IPS DF 4.7 (cell line): ENCODE results near the gene KCNMA1.

Experiments used
- DNase-seq: peaks from one replicate; pipeline ENCODE4 v3.0.0-alpha.2; 2013; ENCODE audit warnings: low spot score; ENCODE audit errors: extremely low read depth

KCNMA1 gene

DNA sequence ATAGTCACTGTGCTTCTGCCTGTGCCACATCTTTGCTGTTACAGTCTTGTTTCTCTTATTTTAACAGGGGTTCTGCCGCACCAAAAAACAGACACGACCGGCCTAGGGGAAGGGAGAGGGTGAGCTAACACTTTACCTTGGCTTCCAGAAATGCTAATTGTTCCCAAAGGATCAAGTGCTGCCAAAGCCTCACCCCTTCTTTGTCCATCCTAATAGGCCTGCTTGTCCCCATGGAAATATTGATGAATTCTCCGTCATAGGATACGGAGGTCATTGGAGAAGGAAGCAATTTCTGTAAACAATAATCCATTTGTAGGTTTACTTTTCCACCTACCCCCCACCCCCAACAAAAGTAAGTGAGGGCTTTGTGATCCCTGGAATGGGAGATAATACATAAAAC is 567.3 kb downstream of the KCNMA1 start:
- DNase-seq, result no peak

DNA sequence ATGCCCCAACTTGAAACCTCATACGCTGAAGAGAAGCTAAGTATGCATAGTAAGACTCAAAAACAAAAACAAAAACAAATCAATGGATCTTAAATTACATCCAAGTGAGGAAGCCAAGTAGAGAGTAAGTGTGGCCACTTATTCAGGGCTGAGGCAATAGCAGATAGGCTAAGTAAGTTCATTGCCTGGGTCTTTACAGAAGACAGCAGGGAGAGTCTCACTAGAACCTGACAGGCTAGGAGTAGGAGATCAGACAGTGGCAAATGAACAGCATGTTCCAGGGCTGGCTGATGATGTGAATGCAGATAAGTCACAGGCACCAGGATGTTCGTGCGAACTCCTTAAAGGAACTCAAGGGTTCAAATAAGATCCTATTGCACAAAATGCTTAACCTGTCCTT is 568.6 kb downstream of the KCNMA1 start:
- DNase-seq, result no peak

DNA sequence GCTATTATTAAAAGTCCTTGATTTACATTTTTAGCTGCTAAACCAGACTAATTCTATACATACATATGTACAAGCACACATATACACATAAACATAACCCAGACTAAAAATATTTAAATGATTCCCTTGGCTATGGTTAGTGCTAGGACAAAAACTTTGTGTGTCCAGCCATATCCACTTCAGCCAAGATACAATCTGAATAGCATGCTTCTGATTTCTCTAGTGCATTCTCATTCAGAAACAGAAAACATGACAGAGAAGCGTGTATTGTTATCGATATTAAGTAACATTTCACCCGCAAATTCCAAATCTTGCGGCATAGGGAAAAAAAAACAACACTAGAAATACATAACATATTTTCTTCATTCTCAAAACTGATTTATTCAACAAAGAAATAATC is 569.3 kb downstream of the KCNMA1 start:
- DNase-seq, result no peak

GRCh38 chr10:77062381-77062780 is 575.2 kb downstream of the KCNMA1 start:
- no peak for DNase-seq

- no peak for DNase-seq
Measured at GRCh38 chr10:77060913-77061312, 576.7 kb downstream of the KCNMA1 start.

- no peak for DNase-seq
Measured at GRCh38 chr10:77056650-77057049, 581.0 kb downstream of the KCNMA1 start.

DNA sequence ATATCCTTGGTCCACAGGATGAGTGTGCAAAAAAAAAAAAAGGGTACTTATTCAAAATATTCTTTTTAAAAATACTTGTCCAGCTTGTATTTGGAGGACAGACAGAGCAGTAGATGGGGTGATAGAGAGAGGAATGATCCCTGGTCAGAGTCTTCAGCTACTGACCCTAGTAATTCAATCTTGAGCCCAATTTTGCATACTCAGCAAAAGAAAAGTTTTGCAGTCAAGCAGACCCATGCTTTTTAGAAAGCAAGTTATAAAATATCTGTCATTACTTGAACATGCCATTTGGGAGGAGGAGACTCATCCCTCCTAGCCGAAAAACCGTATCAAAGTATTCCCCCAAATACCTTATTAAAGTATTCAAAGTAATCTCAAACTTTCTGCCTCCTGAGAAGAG is 585.0 kb downstream of the KCNMA1 start:
- no peak for DNase-seq

DNA sequence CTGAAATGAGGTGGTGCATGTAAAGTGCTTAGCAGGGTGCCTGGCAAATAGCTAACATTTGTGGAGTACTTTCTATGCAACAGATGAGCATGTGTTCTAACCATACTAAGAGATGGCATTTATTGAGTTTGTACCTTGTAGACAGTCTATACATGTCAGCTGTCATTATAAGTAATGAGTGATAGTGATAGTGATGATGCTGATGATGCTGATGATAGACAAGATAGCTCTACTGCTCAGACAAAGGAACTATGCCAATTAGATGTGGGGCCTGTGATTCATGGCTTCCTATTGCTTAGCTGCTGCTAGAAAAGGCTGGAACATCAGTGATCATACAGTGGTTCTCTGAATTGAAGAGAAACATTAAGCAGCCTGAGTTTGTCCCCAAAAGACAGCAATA is 585.8 kb downstream of the KCNMA1 start:
- no peak for DNase-seq

GRCh38 chr10:77049896-77050295 is 587.7 kb downstream of the KCNMA1 start:
- DNase-seq, result no peak

GRCh38 chr10:77049146-77049545 is 588.5 kb downstream of the KCNMA1 start:
- no peak for DNase-seq

- no peak for DNase-seq
Measured at GRCh38 chr10:77045085-77045484, 592.5 kb downstream of the KCNMA1 start.

- no peak for DNase-seq
Measured at GRCh38 chr10:77043420-77043763, 594.2 kb downstream of the KCNMA1 start.

GRCh38 chr10:77042706-77043419 is 594.7 kb downstream of the KCNMA1 start:
- DNase-seq, result no peak

GRCh38 chr10:77041636-77042258 is 595.9 kb downstream of the KCNMA1 start:
- no peak for DNase-seq

DNA sequence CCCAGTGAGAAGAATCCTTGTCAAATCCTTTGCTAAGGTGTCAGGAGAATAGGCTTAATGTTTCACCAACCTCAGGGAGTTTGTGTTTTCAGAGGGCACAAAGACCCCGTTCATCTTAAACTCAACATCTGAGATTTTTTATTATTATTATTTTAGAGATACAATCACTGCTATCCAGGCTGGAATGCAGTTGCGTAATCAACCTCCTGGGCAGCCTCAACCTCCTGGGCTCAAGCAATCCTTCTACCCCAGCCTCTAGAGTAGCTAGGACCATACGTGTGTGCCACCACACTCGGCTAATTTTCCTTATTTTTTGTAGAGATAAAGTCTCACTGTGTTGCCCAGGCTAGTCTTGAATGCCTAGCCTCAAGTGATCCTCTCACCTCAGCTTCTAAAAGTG is 599.2 kb downstream of the KCNMA1 start:
- DNase-seq, result no peak

DNA sequence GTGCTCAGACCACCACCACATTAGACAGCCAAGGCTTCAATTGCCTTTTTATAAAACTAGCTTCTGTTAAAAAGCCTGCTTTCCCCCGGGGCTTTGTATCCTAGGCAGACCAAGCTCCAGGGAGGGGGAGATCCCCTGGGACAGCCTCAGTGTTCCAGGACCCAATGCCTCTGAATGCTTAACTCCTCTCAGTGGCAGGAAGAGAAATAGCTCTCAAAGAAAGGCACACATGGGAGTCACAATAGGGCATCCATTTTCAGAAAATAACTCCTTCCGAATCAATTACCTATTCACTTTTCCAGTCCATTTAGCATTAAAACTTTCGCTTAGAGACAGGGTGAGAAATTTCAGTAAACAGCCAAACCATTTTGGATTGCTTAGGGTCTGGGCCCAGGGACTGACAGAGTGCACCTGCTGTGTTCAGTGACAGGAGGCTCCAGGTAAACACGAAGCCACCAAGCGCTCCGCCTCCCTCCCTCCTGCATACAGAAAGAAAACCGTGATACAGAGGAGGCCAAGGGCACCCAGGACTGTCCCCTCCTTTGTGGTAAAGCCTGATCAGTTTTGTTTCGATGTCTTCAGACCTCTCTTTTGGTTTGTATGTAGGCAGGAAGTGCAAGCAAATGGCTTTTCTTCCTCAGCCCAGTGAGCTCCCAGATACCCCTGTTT is 599.7 kb downstream of the KCNMA1 start:
- no peak for DNase-seq

GRCh38 chr10:77036993-77037734 is 600.4 kb downstream of the KCNMA1 start:
- peak; percentile 64 for DNase-seq

DNA sequence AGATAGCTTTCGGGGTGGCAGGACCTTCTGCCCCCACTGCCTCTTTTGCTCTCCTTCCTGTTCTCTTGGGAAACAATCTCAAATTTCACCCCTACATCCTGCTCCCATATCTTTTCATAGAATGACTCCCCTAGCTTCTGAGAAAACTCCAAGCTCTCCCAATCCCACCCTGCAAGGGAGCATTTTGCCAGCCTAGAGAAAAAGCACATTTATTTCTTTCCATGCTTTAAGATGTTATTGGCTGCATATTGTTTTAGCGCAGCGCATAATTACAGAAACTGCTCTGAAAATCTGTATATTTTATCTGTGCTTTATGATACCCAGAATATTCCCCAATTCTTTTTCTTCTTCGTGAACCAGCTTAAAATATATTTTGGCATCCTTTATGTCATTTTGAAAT is 601.3 kb downstream of the KCNMA1 start:
- no peak for DNase-seq

DNA sequence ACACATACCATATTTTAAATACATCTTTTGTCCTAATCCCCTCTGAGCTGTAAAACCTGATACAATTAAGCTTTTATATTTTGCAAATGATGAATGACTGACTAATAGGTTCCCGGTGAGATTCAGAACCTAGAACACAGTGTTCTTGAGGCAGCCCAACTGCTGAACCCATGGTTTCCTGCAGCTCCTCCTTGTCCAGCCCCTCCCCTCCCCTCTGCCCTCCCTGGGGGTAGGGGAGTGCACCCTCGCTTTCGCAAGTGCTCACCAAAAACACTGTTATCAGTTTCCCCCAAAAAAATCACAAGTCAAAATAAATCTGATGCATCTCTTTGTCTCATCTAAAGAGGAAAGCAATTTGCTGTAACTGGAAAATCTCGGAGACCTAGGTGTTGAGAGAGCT is 602.8 kb downstream of the KCNMA1 start:
- DNase-seq, result no peak

- no peak for DNase-seq
Measured at GRCh38 chr10:77034240-77034639, 603.4 kb downstream of the KCNMA1 start.

- DNase-seq, result no peak
Measured at GRCh38 chr10:77032188-77032570, 605.4 kb downstream of the KCNMA1 start.

DNA sequence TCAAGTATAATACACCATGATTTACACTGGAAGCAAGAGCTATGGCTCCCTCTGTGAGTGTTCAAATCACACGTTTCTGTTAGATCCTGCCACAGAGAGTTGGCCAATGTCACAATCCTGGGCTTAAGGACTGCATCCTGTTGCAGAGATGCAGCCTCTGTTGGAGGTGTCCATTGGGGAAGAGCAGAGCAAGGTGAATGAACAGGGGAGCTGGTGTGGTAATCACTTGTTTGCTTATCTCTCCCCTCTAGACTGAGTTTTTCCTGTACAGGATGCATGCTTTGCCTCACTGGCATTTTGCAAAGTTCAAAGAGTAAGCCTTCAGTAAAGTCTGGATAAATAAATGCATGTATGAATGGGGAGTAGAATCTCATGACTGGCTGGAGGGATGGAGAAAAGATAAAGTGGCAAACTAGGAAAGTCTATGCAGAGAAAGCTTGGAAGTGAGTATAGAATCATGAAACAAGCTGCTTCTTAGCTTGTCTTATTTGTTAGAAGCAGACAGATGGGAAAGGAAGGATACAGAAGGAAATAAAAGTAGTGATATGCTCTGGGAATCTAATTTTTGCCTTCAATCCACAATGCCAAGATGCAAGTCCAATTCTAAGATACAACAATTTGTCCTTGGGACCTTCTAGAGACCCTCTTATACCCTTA is 605.9 kb downstream of the KCNMA1 start:
- no peak for DNase-seq
